C4-2B (cell line): ENCODE measurements around the gene TMPRSS9.

Experiments used
- H3K27ac ChIP-seq: fragments of 450-650 bp; 2 replicates; pipeline ENCODE4 v1.5.1; 2017
- CTCF ChIP-seq: fragments of 450-650 bp; conservative IDR thresholded peaks from 2 replicates; pipeline ENCODE4 v1.5.1; 2017; ENCODE audit warnings: mild to moderate bottlenecking
- ZFX ChIP-seq: fragments of 450-650 bp; IDR thresholded peaks from 2 replicates; pipeline ENCODE4 v1.6.1; 2017

The TMPRSS9 gene

DNA sequence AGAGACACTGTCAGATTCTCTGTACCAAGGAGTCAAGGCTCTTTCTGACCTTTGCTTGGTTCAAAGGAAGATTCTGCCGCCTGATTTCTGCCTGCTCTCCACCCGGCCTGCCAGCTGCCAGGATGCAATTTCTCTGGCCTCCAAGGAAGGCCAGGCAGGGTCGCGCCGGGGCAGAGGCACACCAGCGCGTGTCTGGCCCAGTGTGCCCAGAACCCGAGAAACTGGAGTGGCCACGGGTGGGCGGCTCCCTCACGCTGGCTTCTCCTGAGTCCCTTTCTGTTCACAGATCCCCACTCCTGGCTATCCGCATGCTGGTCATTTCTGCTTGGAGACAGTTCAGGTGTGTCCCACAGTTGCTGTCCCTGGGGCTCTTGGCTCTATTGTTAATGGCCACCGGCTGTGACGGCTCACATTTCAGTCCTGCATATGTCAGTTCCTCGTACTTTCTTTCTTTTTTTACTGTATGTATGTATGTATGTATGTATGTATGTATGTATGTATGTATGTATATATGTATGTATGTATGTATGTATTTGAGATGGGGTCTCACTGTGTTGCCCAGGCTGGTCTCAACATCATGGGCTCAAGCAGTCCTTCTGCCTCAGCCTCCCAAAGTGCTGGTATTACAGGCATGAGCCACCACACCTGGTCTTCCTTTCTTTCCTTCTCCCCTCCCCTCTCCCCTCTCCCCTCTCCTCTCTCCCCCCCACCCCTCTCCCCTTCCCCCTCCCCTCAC, 16.9 kb downstream of the TMPRSS9 start:
- no peak for TF ChIP-seq CTCF
- no peak for TF ChIP-seq ZFX
- H3K27ac ChIP-seq: no peak overlapping the region

DNA sequence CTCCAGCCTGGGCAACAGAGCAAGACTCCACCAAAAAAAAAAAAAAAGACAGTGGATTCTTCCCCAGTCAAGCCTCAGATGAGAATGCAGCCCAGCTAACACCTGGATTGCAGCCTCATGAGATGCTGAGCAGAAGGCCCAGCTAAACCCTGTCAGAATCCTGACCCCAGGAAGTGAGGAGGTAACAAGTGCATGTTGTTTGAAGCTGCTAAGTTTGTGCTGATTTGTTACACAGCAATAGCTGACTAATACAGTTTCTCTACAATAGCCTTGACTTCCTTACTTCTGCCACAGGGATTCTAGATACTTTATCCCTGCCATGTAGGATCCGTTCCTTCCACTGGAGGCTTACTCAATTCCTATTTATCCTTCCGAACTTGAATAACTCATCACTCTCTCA, 20.5 kb downstream of the TMPRSS9 start:
- TF ChIP-seq ZFX (no peak), CTCF (no peak)
- H3K27ac ChIP-seq: no peak overlapping the region

DNA sequence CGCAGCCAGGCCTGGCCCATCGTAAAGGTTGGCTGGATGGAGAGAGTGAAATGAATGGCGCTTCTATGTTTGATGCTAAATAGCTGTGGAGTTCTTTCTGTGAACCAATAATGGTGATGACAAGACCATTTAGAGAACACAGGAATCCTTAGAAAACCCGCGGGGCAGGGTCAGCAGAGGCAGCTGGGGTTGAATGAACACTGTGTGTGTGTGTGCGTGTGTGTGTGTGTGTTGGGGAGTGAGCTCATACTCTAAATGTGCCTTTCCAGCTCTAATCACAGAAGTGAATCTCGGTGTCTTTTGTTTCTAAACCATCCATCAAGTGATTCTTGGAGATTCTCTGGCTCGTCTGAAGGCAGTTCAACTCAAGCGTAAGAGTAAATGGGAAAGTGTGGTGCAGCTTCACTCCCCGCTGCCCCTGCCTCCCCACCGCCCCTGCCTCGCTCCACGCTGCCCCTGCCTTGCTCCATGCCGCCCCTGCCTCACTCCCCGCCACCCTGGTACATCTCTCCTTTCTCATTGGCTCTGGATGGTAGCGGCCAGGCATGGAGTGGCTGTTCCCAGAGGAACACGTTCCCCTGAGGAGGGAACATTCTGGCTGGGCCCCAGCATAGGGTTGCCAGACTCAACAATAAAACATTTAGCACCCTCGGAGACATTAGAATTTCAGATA, 21.2 kb downstream of the TMPRSS9 start:
- TF ChIP-seq CTCF: no peak
- no peak overlapping the region for H3K27ac ChIP-seq

DNA sequence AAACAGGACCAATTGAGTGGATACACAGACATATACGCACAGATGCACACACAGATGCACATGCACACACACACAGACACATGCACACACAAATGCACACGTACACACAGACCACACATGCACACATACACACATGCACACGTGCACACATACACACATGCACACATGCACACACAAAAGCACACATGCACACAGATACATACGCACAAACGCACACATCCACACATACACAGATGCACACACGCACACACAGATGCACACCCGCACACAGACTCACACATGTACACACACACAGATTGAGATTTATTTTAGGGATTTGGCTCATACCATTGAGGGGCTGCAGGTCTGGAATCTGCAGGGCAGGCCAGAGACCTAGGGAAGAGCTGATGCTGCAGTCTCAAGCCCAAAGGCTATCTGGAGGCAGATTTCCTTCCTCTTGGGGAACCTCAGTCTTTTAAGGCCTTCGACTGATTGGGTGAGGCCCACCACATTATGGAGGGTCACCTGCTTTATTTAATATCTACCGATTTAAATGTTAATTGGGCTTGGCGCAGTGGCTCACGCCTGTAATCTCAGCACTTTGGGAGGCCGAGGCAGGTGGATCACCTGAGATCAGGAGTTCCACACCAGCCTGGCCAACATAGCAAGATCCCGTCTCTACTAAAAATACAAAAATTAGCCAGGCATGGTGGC, 22.6 kb downstream of the TMPRSS9 start:
- TF ChIP-seq CTCF: no peak
- TF ChIP-seq ZFX: no peak
- H3K27ac ChIP-seq: no peak overlapping the region

- H3K27ac ChIP-seq: peak overlapping the region; percentile 69
- TF ChIP-seq ZFX (no peak), CTCF (no peak)
Observed at GRCh38 chr19:2385053-2385721, 25.1 kb downstream of the TMPRSS9 start.

DNA sequence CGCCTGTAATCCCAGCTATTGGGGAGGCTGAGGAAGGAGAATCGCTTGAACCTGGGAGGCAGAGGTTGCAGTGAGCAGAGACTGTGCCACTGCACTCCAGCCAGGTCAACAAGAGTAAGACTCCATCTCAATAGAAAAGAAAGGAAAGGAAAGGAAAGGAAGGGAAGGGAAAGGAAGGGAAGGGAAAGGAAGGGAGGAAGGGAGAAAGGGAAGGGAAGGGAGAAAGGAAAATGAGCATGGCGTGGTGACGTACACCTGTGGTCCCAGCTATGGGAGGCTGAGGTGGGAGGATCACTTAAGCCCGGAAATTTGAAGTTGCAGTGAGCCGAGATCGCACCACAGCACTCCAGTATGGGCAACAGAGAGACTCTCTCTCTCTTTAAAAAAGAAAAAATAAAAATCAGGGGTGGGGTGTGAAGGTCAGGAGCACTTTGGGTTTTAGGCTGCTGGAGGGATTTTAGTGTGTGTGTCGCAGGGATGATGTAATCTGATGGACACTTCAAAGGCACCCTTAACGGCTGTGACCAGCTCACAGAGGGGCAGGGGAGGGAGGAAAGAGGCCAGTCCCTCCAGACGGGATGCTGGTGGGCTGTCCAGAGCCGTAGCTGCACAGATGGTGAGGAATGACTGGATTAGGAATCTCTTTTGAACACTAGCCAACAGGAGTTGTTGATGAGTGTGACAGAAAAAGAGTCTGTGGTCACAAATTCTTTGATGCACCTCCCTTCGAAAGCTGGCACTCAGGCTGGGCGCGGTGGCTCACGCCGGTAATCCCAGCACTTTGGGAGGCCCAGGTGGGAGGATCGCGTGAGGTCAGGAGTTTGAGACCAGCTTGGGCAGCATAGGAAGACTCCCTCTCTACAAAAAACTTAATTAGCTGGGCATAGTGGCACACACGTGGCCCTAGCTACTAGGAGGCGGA, 27.6 kb downstream of the TMPRSS9 start:
- TF ChIP-seq CTCF: no peak
- TF ChIP-seq ZFX: no peak
- no peak overlapping the region for H3K27ac ChIP-seq
